Measurements from ENCODE around the gene ALG14.

GRCh38 chr1:95005584-95005983 lies 67.2 kb downstream of the ALG14 start:
- TF ChIP-seq CTCF (IDR thresholded peaks at IDR 0.05; ENCODE audit: low read depth, low read length, poor library complexity, severe bottlenecking): no peak
- no peak for TF ChIP-seq EZH2phosphoT487 (IDR thresholded peaks at IDR 0.05; ENCODE audit: borderline replicate concordance, low read length)

Data from DOHH2 (cell line).